ENCODE results near the gene LILRB5.

- TF ChIP-seq POLR2A (IDR thresholded peaks at IDR 0.05) (no peak), CTCF (IDR thresholded peaks at IDR 0.05 in 4 of 5, conservative IDR thresholded peaks at IDR 0.05 in 1 of 5) (no peak)
Measured at GRCh38 chr19:54268936-54269335, 11.9 kb upstream of the LILRB5 start.
